SK-N-SH (cell line): ENCODE measurements around the gene GATB. TPM values are rescaled to one million over a fixed set of nuclear protein-coding genes. Genes with fewer than 3 reads are reported as not detected.

ENCODE experiments used
- CTCF ChIA-PET: fragments of 300-600, 350-600 bp; formaldehyde crosslinking; extraction: SDS; loops from one replicate; lab custom pipeline; 2021; lab: Yijun Ruan, JAX
- POLR2A ChIA-PET: fragments of 350-600 bp; sonication (Branson Sonifier 250); formaldehyde crosslinking; extraction: SDS; loops from one replicate; lab custom pipeline; 2020; ENCODE audit warnings: antibody characterized with exemption, inconsistent platforms; lab: Yijun Ruan, JAX
- DNase-seq: peaks from one replicate; pipeline ENCODE4 v3.0.0; 2012
- H2AFZ ChIP-seq: fragments of 200-600 bp; sonication (generic); 2 replicates; pipeline ENCODE4 v1.8.1; 2016; ENCODE audit warnings: antibody characterized with exemption, mild to moderate bottlenecking, low read depth
- H3F3A ChIP-seq: fragments of 200-600 bp; sonication (generic); replicated peaks from 2 replicates; pipeline ENCODE3; 2016; ENCODE audit warnings: antibody characterized with exemption, mild to moderate bottlenecking; ENCODE audit not compliant: insufficient read depth
- H3K27ac ChIP-seq, 2 experiments: fragments of 200-500 bp in 1 of 2; fragments of 200-600 bp in 1 of 2; sonication (Bioruptor generic) in 1 of 2; sonication (generic), shearing (Covaris generic) in 1 of 2; 2 replicates each; pipeline versions ENCODE4 v1.5.1 to v1.6.1; 2014 to 2016; ENCODE audit warnings: low read depth in 2 of 2, inconsistent platforms in 1 of 2, low read length in 1 of 2, mild to moderate bottlenecking in 1 of 2, mixed read lengths in 1 of 2
- H3K27me3 ChIP-seq: fragments of 200-600 bp; sonication (generic), shearing (Covaris generic); 2 replicates; pipeline ENCODE4 v1.6.1; 2016; ENCODE audit warnings: mixed run types; ENCODE audit not compliant: insufficient read depth
- H3K36me3 ChIP-seq, 2 experiments: fragments of 200-500 bp in 1 of 2; fragments of 200-600 bp in 1 of 2; sonication (Bioruptor generic) in 1 of 2; sonication (generic) in 1 of 2; replicated peaks in 1 of 2; 2 replicates each; pipeline versions ENCODE3 to v1.5.1; 2014 to 2016; ENCODE audit warnings: low read length in 1 of 2, mild to moderate bottlenecking in 1 of 2; ENCODE audit not compliant: insufficient read depth in 2 of 2, control insufficient read depth in 1 of 2
- H3K4me1 ChIP-seq, 2 experiments: fragments of 200-500 bp in 1 of 2; fragments of 200-600 bp in 1 of 2; sonication (Bioruptor generic) in 1 of 2; sonication (generic), shearing (Covaris generic) in 1 of 2; 2 replicates each; pipeline versions ENCODE4 v1.5.1 to v1.6.1; 2014 to 2016; ENCODE audit warnings: low read depth in 1 of 2, low read length in 1 of 2, mixed run types in 1 of 2; ENCODE audit not compliant: insufficient read depth in 2 of 2, control insufficient read depth in 1 of 2
- H3K4me2 ChIP-seq: fragments of 200-600 bp; sonication (generic), shearing (Covaris generic); 2 replicates; pipeline ENCODE4 v1.6.1; 2017; ENCODE audit warnings: mixed run types
- H3K4me3 ChIP-seq, 2 experiments: fragments of 200-500 bp in 1 of 2; fragments of 200-600 bp in 1 of 2; sonication (Bioruptor generic) in 1 of 2; sonication (generic), shearing (Covaris generic) in 1 of 2; 2 replicates each; pipeline versions ENCODE4 v1.5.1 to v1.8.1; 2014 to 2016; ENCODE audit warnings: low read depth in 2 of 2, inconsistent platforms in 1 of 2, low read length in 1 of 2, mild to moderate bottlenecking in 1 of 2, mixed read lengths in 1 of 2, moderate library complexity in 1 of 2
- H3K79me2 ChIP-seq: fragments of 200-600 bp; sonication (generic); 2 replicates; pipeline ENCODE4 v1.8.1; 2017; ENCODE audit warnings: mild to moderate bottlenecking; ENCODE audit not compliant: insufficient read depth
- H3K9ac ChIP-seq: fragments of 200-600 bp; sonication (generic); 2 replicates; pipeline ENCODE4 v1.6.1; 2017; ENCODE audit warnings: mixed run types
- H3K9me2 ChIP-seq: fragments of 200-600 bp; sonication (generic); 2 replicates; pipeline ENCODE4 v1.6.1; 2017; ENCODE audit warnings: mixed run types
- H3K9me3 ChIP-seq: fragments of 200-600 bp; sonication (generic); 2 replicates; pipeline ENCODE4 v1.6.1; 2017; ENCODE audit warnings: mixed run types, mild to moderate bottlenecking, moderate library complexity
- H4K20me1 ChIP-seq: fragments of 200-600 bp; sonication (generic); 2 replicates; pipeline ENCODE4 v1.6.1; 2017; ENCODE audit warnings: mild to moderate bottlenecking, mixed run types; ENCODE audit not compliant: insufficient read depth
- ELF1 ChIP-seq: IDR thresholded peaks from 2 replicates; pipeline ENCODE4 v1.4.0; 2012
- EZH2phosphoT487 ChIP-seq: fragments of 200-600 bp; sonication (generic); IDR thresholded peaks from 2 replicates; pipeline ENCODE4 v1.6.1; 2017; ENCODE audit warnings: low read depth, mixed run types, mild to moderate bottlenecking, antibody characterized with exemption, moderate library complexity, borderline replicate concordance
- FOSL2 ChIP-seq: IDR thresholded peaks from 2 replicates; pipeline ENCODE4 v1.4.0; 2012; ENCODE audit warnings: low read depth, mild to moderate bottlenecking, moderate library complexity, borderline replicate concordance
- GABPA ChIP-seq: IDR thresholded peaks from 2 replicates; pipeline ENCODE4 v1.4.0; 2012; ENCODE audit warnings: low read depth, mild to moderate bottlenecking
- MEF2A ChIP-seq: IDR thresholded peaks from 2 replicates; pipeline ENCODE4 v1.4.0; 2012; ENCODE audit warnings: low read depth, borderline replicate concordance
- POLR2AphosphoS5 ChIP-seq: IDR thresholded peaks from 2 replicates; pipeline ENCODE4 v1.6.1; 2012; ENCODE audit warnings: low read depth, low read length
- RCOR1 ChIP-seq: fragments of 150-350 bp; IDR thresholded peaks from 2 replicates; pipeline ENCODE4 v1.6.1; 2017; ENCODE audit warnings: antibody characterized with exemption, low read length
- RXRA ChIP-seq: IDR thresholded peaks from 2 replicates; pipeline ENCODE4 v1.4.0; 2012; ENCODE audit warnings: low read depth, mild to moderate bottlenecking, borderline replicate concordance
- SIN3A ChIP-seq: IDR thresholded peaks from 2 replicates; pipeline ENCODE4 v1.6.1; 2012; ENCODE audit warnings: low read depth, mild to moderate bottlenecking, low read length, moderate library complexity, borderline replicate concordance
- SMC3 ChIP-seq: IDR thresholded peaks from 2 replicates; pipeline ENCODE4 v1.6.1; 2012; ENCODE audit warnings: low read depth, low read length, improper control_type of control experiment
- WGBS: methylation state at CpG from one replicate; pipeline ENCODE4 v1.1.6; 2017; ENCODE audit warnings: low lambda C conversion rate; 5-methylcytosine and 5-hydroxymethylcytosine counted together
- polyA plus RNA-seq, 3 experiments: library from polyadenylated mRNA; depleted of rRNA; stranded (reverse); fragments of >200 nt; gene quantifications; 2 replicates each; pipeline ENCODE4 v1.2.3, GENCODE V29; 2012
- TF ChIP-seq, protein P1 (sequence below): fragments of 150-350 bp; IDR thresholded peaks from 2 replicates; pipeline ENCODE4 v1.6.1; 2016; ENCODE audit warnings: mild to moderate bottlenecking, low read depth, low read length
- TF ChIP-seq, protein P2 (sequence below): fragments of 150-350 bp; IDR thresholded peaks from 2 replicates; pipeline ENCODE4 v1.6.1; 2017; ENCODE audit warnings: antibody characterized with exemption, low read length, low read depth, borderline replicate concordance
- TF ChIP-seq, protein P3 (sequence below): IDR thresholded peaks from 2 replicates; pipeline ENCODE4 v1.4.0; 2012; ENCODE audit warnings: low read depth
- TF ChIP-seq, protein P4 (sequence below): IDR thresholded peaks from 2 replicates; pipeline ENCODE4 v1.6.1; 2012; ENCODE audit warnings: mild to moderate bottlenecking, low read depth, low read length, moderate library complexity
- TF ChIP-seq, protein P5 (sequence below): IDR thresholded peaks from 2 replicates; pipeline ENCODE4 v1.4.0; 2012; ENCODE audit warnings: low read depth, borderline replicate concordance
- TF ChIP-seq, protein P6 (sequence below): IDR thresholded peaks from 2 replicates; pipeline ENCODE4 v1.4.0; 2012; ENCODE audit warnings: low read depth, borderline replicate concordance

GATB gene
- polyA plus RNA-seq, 1 of the 3 experiments (the other 2 are of a cell fraction) = 28.1 TPM

DNA sequence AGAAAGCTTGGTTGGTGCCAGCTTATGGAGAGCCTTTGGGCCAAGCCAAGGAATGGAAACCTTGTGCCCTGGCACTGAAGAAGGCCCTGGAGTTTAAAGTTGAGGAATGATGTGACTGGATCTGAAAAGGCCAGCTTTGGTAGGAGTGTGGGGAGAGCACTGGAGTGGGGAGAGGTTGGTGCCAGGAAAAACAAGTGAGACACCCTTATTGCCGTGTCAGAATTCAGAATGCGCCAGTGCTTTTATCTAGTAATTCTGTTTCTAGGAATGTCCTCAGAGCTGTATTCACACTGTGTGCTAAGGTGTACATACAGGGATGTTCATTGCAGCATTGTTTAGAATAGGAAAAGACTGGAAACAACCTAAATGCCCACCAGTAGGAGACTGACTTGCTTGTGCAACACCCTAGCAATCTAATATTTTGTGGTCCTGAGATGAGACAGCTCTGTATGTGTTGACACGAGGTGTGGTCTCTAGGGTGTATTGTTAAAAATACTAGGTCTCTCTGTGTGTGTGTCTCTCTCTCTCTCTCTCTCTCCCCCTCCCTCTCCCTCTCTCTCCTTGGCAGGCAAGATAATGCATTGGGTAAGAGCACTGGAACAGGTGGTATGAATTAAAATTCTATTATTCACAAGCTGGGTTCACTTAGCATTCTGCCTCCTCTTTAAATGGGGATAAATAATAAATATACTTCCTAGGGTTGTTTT is 107.8 kb downstream of the GATB start (continued):
- TF ChIP-seq, protein P1, sequence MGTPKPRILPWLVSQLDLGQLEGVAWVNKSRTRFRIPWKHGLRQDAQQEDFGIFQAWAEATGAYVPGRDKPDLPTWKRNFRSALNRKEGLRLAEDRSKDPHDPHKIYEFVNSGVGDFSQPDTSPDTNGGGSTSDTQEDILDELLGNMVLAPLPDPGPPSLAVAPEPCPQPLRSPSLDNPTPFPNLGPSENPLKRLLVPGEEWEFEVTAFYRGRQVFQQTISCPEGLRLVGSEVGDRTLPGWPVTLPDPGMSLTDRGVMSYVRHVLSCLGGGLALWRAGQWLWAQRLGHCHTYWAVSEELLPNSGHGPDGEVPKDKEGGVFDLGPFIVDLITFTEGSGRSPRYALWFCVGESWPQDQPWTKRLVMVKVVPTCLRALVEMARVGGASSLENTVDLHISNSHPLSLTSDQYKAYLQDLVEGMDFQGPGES = no peak
- peak; percentile 56 for TF ChIP-seq POLR2AphosphoS5
- TF ChIP-seq FOSL2 = no peak
- no peak for TF ChIP-seq GABPA

DNA sequence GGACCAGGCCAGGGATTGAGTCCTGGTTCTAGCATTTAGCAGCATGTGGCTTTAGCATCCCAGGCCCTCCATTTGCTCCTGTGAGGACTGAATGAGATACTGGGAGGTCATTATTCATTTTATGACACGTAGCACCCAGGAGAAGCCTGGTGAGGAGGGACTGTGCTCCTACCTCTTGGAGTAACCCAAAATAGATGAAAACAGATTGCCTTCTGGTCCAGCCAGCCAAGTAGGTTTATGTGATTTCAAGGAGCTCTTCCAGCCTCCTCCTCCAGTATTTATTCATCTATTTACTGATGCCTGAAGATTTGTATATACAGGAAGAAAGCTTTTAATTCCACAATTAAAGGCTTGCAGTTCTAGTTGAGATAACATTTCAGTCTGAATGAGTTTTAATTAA is 109.3 kb downstream of the GATB start:
- Histone ChIP-seq H3K9me2 (no peaks in the 10 kb centered on the region), H3K79me2 (no peaks in the 10 kb centered on the region), H3K4me3 (no peak overlapping the region), H4K20me1 (no peaks in the 10 kb centered on the region), H3K9me3 (no peaks in the 10 kb centered on the region), H3K27me3 (no peaks in the 10 kb centered on the region), H3K4me2 (no peak overlapping the region), H3K9ac (no peak overlapping the region), H2AFZ (no peak overlapping the region), H3K27ac (no peak overlapping the region), H3F3A (no peaks in the 10 kb centered on the region), H3K4me1 (peaks cover 0 to 16% of the 10 kb centered on the region in 2 experiments; a peak in 2 of 4 replicates), H3K36me3 (peaks cover 0 to 3% of the 10 kb centered on the region in 2 experiments)
- ChIA-PET POLR2A (no interaction called here), CTCF (interaction anchor here (0.9 to 1.7 kb wide), 5 partner anchors 8 to 718 kb away, joined by 3 to 5 read pairs (median 3); no protein-coding TSS in a partner anchor)
- TF ChIP-seq, protein P2, sequence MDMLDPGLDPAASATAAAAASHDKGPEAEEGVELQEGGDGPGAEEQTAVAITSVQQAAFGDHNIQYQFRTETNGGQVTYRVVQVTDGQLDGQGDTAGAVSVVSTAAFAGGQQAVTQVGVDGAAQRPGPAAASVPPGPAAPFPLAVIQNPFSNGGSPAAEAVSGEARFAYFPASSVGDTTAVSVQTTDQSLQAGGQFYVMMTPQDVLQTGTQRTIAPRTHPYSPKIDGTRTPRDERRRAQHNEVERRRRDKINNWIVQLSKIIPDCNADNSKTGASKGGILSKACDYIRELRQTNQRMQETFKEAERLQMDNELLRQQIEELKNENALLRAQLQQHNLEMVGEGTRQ = no peak
- TF ChIP-seq EZH2phosphoT487 = no peak
- TF ChIP-seq SIN3A = no peak
- TF ChIP-seq, protein P3, sequence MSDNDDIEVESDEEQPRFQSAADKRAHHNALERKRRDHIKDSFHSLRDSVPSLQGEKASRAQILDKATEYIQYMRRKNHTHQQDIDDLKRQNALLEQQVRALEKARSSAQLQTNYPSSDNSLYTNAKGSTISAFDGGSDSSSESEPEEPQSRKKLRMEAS = no peak
- TF ChIP-seq, protein P4, sequence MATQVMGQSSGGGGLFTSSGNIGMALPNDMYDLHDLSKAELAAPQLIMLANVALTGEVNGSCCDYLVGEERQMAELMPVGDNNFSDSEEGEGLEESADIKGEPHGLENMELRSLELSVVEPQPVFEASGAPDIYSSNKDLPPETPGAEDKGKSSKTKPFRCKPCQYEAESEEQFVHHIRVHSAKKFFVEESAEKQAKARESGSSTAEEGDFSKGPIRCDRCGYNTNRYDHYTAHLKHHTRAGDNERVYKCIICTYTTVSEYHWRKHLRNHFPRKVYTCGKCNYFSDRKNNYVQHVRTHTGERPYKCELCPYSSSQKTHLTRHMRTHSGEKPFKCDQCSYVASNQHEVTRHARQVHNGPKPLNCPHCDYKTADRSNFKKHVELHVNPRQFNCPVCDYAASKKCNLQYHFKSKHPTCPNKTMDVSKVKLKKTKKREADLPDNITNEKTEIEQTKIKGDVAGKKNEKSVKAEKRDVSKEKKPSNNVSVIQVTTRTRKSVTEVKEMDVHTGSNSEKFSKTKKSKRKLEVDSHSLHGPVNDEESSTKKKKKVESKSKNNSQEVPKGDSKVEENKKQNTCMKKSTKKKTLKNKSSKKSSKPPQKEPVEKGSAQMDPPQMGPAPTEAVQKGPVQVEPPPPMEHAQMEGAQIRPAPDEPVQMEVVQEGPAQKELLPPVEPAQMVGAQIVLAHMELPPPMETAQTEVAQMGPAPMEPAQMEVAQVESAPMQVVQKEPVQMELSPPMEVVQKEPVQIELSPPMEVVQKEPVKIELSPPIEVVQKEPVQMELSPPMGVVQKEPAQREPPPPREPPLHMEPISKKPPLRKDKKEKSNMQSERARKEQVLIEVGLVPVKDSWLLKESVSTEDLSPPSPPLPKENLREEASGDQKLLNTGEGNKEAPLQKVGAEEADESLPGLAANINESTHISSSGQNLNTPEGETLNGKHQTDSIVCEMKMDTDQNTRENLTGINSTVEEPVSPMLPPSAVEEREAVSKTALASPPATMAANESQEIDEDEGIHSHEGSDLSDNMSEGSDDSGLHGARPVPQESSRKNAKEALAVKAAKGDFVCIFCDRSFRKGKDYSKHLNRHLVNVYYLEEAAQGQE = no peak
- TF ChIP-seq ELF1 = no peak
- TF ChIP-seq GABPA = no peak
- TF ChIP-seq, protein P5, sequence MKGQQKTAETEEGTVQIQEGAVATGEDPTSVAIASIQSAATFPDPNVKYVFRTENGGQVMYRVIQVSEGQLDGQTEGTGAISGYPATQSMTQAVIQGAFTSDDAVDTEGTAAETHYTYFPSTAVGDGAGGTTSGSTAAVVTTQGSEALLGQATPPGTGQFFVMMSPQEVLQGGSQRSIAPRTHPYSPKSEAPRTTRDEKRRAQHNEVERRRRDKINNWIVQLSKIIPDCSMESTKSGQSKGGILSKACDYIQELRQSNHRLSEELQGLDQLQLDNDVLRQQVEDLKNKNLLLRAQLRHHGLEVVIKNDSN = no peak
- no peak for TF ChIP-seq POLR2AphosphoS5
- TF ChIP-seq SMC3 = no peak
- TF ChIP-seq, protein P6, sequence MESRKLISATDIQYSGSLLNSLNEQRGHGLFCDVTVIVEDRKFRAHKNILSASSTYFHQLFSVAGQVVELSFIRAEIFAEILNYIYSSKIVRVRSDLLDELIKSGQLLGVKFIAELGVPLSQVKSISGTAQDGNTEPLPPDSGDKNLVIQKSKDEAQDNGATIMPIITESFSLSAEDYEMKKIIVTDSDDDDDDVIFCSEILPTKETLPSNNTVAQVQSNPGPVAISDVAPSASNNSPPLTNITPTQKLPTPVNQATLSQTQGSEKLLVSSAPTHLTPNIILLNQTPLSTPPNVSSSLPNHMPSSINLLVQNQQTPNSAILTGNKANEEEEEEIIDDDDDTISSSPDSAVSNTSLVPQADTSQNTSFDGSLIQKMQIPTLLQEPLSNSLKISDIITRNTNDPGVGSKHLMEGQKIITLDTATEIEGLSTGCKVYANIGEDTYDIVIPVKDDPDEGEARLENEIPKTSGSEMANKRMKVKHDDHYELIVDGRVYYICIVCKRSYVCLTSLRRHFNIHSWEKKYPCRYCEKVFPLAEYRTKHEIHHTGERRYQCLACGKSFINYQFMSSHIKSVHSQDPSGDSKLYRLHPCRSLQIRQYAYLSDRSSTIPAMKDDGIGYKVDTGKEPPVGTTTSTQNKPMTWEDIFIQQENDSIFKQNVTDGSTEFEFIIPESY = no peak
- TF ChIP-seq RXRA = no peak
- no peak for TF ChIP-seq MEF2A
- TF ChIP-seq RCOR1 = no peak
- DNase-seq = no peak
- WGBS = 71% methylated on average over 1 of the region's 1 CpG
